Lung (tissue), 12 donors: Measurements from ENCODE around the gene OVOL1. TPM values are rescaled to one million over a fixed set of nuclear protein-coding genes. Genes with fewer than 3 reads are reported as not detected.

Experiments used
- ATAC-seq: fragments of 200-7000 bp; cut with Tn5 transposase; one replicate; pipeline ENCODE4 v1.9.1; 2020; ENCODE audit warnings: moderate number of reproducible peaks; ENCODE audit not compliant: insufficient read depth, low FRiP score
- DNase-seq, 3 donors: peaks; one replicate each; pipeline ENCODE4 v3.0.0-alpha.2; 2013 to 2017
- H3K27ac ChIP-seq, 2 donors: one replicate each; pipeline ENCODE4 v1.5.1; 2013; ENCODE audit warnings: mild to moderate bottlenecking in 2 of 2, moderate library complexity in 2 of 2, control low read depth in 1 of 2, inconsistent platforms in 1 of 2, low read depth in 1 of 2, low read length in 1 of 2
- H3K27me3 ChIP-seq, 3 donors: one replicate each; pipeline ENCODE4 v1.5.1; 2013; ENCODE audit warnings: low read length in 2 of 3; ENCODE audit not compliant: control insufficient read depth in 3 of 3, insufficient read depth in 3 of 3
- H3K36me3 ChIP-seq, 4 donors: one replicate each; pipeline ENCODE4 v1.5.1; 2013; ENCODE audit warnings: low read length in 4 of 4, mild to moderate bottlenecking in 1 of 4, moderate library complexity in 1 of 4; ENCODE audit not compliant: control insufficient read depth in 4 of 4, insufficient read depth in 4 of 4
- H3K4me1 ChIP-seq, 5 donors: one replicate each; pipeline ENCODE4 v1.5.1; 2013; ENCODE audit warnings: low read length in 5 of 5, mild to moderate bottlenecking in 2 of 5, moderate library complexity in 1 of 5; ENCODE audit not compliant: control insufficient read depth in 5 of 5, insufficient read depth in 5 of 5
- H3K4me3 ChIP-seq: one replicate; pipeline ENCODE4 v1.5.1; 2013; ENCODE audit warnings: mild to moderate bottlenecking, control low read depth, moderate library complexity
- H3K9ac ChIP-seq, 2 donors: one replicate each; pipeline ENCODE4 v1.5.1; 2013; ENCODE audit warnings: low read length in 2 of 2, control low read depth in 1 of 2; ENCODE audit not compliant: insufficient read depth in 1 of 2
- H3K9me3 ChIP-seq, 4 donors: one replicate each; pipeline ENCODE4 v1.5.1; 2013; ENCODE audit warnings: low read length in 3 of 4, mild to moderate bottlenecking in 1 of 4, moderate library complexity in 1 of 4; ENCODE audit not compliant: control insufficient read depth in 4 of 4, insufficient read depth in 3 of 4
- CTCF ChIP-seq: IDR thresholded peaks from 2 replicates; pipeline ENCODE4 v1.5.1; 2012; ENCODE audit warnings: mild to moderate bottlenecking; ENCODE audit errors: control extremely low read depth, extremely low read depth
- WGBS, 2 donors: extraction: QIAGEN DNeasy Blood & Tissue Kit; methylation state at CpG; one replicate each; pipeline ENCODE4 v1.1.7; 2013; 5-methylcytosine and 5-hydroxymethylcytosine counted together
- polyA plus RNA-seq, 2 donors: library from polyadenylated mRNA; stranded (reverse); fragments of 200-250 nt; gene quantifications; one replicate each; pipeline ENCODE4 v1.2.1, GENCODE V29; 2013
- total RNA-seq, 2 donors: library from RNA; depleted of rRNA in 1 of 2; stranded (reverse); fragments of >200 nt in 1 of 2; gene quantifications; one replicate each; pipeline ENCODE4 v1.2.1, GENCODE V29; 2014 to 2021
- donor health status: control.
- donor health status: control.
- donor health status: Bipolar disorder and iron deficiency.
- donor health status: healthy.
- donor health status: DM: yes; HTN: yes; CAD: no.

OVOL1 gene
- total and polyA plus RNA-seq, 4 donors = 0.17 to 1.4 (median 0.87) TPM

GRCh38 chr11:65786008-65786785, 666 bp upstream of the OVOL1 start:
- peaks cover 0 to 14% (median 6%) of the 10 kb centered on the region in 5 donors for H3K4me1 ChIP-seq
- H3K36me3 ChIP-seq = no peaks in the 10 kb centered on the region
- H3K9me3 ChIP-seq = peaks cover 0 to 2% (median 0%) of the 10 kb centered on the region in 4 donors
- no peak overlapping the region for H3K4me3 ChIP-seq
- TF ChIP-seq CTCF = no peak
- DNase-seq (peak in 1 of 3 donors; percentile 7), ATAC-seq (no peak)
- no peak overlapping the region for H3K9ac ChIP-seq
- peak overlapping the region in 1 of 2 donors; percentile 7 for H3K27ac ChIP-seq
- peaks cover 0 to 38% (median 28%) of the 10 kb centered on the region in 3 donors for H3K27me3 ChIP-seq
- 13 to 14% methylated on average over 64 to 74 of the region's 74 CpGs for WGBS, 2 donors

- Histone ChIP-seq H3K9ac (no peak overlapping the region), H3K4me1 (peaks cover 0 to 11% (median 6%) of the 10 kb centered on the region in 5 donors), H3K27me3 (peaks cover 0 to 38% (median 28%) of the 10 kb centered on the region in 3 donors), H3K27ac (no peak overlapping the region), H3K4me3 (no peak overlapping the region), H3K9me3 (peaks cover 0 to 2% (median 0%) of the 10 kb centered on the region in 4 donors), H3K36me3 (no peaks in the 10 kb centered on the region)
- ATAC-seq = no peak
- 4% methylated on average over 52 to 64 of the region's 64 CpGs for WGBS, 2 donors
- DNase-seq = peak; percentile 24 to 44 (median 26)
- TF ChIP-seq CTCF = no peak
Measured at GRCh38 chr11:65787649-65788622, 1.1 kb downstream of the OVOL1 start.

GRCh38 chr11:65788821-65789220, 2.0 kb downstream of the OVOL1 start:
- ATAC-seq (no peak), DNase-seq (no peak)
- H3K4me3 ChIP-seq = no peak overlapping the region

More at GRCh38 chr11:65788821-65789220, 2.0 kb downstream of the OVOL1 start:
- Histone ChIP-seq H3K4me1 (peaks cover 0 to 11% (median 9%) of the 10 kb centered on the region in 5 donors), H3K9ac (no peak overlapping the region), H3K27me3 (peaks cover 0 to 38% (median 28%) of the 10 kb centered on the region in 3 donors), H3K36me3 (no peaks in the 10 kb centered on the region), H3K9me3 (peaks cover 0 to 2% (median 0%) of the 10 kb centered on the region in 4 donors), H3K27ac (no peak overlapping the region)
- whole genome bisulfite sequencing, 2 donors = 84 to 89% methylated on average over 6 of the region's 6 CpGs
- TF ChIP-seq CTCF = no peak
